ENCODE data around the gene GNPAT.

Gene GNPAT

DNA sequence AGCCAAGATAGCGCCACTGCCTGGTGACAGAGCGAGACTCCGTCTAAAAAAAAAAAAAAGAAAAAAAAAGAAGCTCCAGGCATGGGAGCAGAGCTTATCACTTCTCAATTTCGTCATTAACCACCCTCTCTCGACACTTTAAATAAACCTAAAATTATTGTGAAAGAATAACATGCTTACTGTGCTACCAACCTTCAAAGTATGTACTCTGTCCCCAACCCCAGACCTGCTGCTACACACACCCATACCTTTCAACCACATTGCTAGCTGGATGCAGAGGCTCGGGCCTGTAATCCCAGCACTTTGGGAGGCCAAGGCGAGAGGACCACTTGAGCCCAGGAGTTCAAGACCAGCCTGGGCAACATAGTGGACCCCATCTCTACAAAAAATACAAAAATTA, 38.7 kb downstream of the GNPAT start:
- H3K36me3 ChIP-seq (ENCODE audit: low read length): peaks cover 8% of the 10 kb centered on the region; the same call in 1 of the 2 replicates
- TF ChIP-seq EZH2phosphoT487 (conservative IDR thresholded peaks at IDR 0.05; ENCODE audit: low read length): no peak
- TF ChIP-seq, protein P1, sequence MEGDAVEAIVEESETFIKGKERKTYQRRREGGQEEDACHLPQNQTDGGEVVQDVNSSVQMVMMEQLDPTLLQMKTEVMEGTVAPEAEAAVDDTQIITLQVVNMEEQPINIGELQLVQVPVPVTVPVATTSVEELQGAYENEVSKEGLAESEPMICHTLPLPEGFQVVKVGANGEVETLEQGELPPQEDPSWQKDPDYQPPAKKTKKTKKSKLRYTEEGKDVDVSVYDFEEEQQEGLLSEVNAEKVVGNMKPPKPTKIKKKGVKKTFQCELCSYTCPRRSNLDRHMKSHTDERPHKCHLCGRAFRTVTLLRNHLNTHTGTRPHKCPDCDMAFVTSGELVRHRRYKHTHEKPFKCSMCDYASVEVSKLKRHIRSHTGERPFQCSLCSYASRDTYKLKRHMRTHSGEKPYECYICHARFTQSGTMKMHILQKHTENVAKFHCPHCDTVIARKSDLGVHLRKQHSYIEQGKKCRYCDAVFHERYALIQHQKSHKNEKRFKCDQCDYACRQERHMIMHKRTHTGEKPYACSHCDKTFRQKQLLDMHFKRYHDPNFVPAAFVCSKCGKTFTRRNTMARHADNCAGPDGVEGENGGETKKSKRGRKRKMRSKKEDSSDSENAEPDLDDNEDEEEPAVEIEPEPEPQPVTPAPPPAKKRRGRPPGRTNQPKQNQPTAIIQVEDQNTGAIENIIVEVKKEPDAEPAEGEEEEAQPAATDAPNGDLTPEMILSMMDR (IDR thresholded peaks at IDR 0.05; ENCODE audit: insufficient read depth, low read length, poor library complexity, severe bottlenecking): no peak
- no peaks in the 10 kb centered on the region for H3K27me3 ChIP-seq (ENCODE audit: low read length)
- no peaks in the 10 kb centered on the region for H3F3A ChIP-seq (ENCODE audit: insufficient read depth)
- H4K20me1 ChIP-seq (ENCODE audit: low read depth, low read length): no peaks in the 10 kb centered on the region
- H3K9me2 ChIP-seq (replicated peaks; ENCODE audit: insufficient read depth, low read length): no peaks in the 10 kb centered on the region
- H3K9ac ChIP-seq (ENCODE audit: low read length): no peak overlapping the region
- H3K27ac ChIP-seq (ENCODE audit: low read depth, low read length): no peak overlapping the region
- no peak overlapping the region for H3K4me3 ChIP-seq (ENCODE audit: insufficient read depth, low read length, poor library complexity, severe bottlenecking)
- no peaks in the 10 kb centered on the region for H3K9me3 ChIP-seq (ENCODE audit: insufficient read depth, low read length)
- H3K4me2 ChIP-seq (ENCODE audit: low read depth, low read length, poor library complexity, severe bottlenecking): no peak overlapping the region
- no peaks in the 10 kb centered on the region for H3K79me2 ChIP-seq (ENCODE audit: insufficient read depth, low read length)
- no peak overlapping the region for H2AFZ ChIP-seq (ENCODE audit: low read depth, low read length, severe bottlenecking)

DNA sequence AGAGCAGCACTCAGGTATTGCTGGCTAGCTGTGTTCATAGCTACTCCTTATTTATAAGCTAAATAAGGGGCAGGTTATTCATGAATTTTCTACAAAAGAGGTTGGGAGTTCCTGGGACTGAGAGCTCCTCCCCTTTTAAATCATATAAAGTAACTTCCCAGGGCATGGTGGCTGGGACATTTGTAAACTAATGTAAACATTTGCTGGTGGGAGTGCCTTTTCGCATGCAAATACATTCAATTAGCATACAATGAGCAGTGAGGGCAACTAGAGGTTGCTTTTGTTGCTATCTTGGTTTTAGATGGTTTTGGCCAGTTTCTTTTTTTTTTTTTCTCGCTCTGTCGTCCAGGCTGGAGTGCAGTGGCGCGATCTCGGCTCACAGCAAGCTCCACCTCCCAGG, 43.4 kb downstream of the GNPAT start:
- no peak overlapping the region for H3K9ac ChIP-seq (ENCODE audit: low read length)
- H3K9me2 ChIP-seq (replicated peaks; ENCODE audit: insufficient read depth, low read length): no peaks in the 10 kb centered on the region
- H3K79me2 ChIP-seq (ENCODE audit: insufficient read depth, low read length): no peaks in the 10 kb centered on the region
- H3K27me3 ChIP-seq (ENCODE audit: low read length): no peaks in the 10 kb centered on the region
- TF ChIP-seq EZH2phosphoT487 (conservative IDR thresholded peaks at IDR 0.05; ENCODE audit: low read length): no peak
- H3F3A ChIP-seq (ENCODE audit: insufficient read depth): no peaks in the 10 kb centered on the region
- H3K36me3 ChIP-seq (ENCODE audit: low read length): no peaks in the 10 kb centered on the region
- H3K4me2 ChIP-seq (ENCODE audit: low read depth, low read length, poor library complexity, severe bottlenecking): no peak overlapping the region
- H3K9me3 ChIP-seq (ENCODE audit: insufficient read depth, low read length): no peaks in the 10 kb centered on the region
- H2AFZ ChIP-seq (ENCODE audit: low read depth, low read length, severe bottlenecking): no peak overlapping the region
- no peak overlapping the region for H3K27ac ChIP-seq (ENCODE audit: low read depth, low read length)
- no peak overlapping the region for H3K4me3 ChIP-seq (ENCODE audit: insufficient read depth, low read length, poor library complexity, severe bottlenecking)
- no peaks in the 10 kb centered on the region for H4K20me1 ChIP-seq (ENCODE audit: low read depth, low read length)

DNA sequence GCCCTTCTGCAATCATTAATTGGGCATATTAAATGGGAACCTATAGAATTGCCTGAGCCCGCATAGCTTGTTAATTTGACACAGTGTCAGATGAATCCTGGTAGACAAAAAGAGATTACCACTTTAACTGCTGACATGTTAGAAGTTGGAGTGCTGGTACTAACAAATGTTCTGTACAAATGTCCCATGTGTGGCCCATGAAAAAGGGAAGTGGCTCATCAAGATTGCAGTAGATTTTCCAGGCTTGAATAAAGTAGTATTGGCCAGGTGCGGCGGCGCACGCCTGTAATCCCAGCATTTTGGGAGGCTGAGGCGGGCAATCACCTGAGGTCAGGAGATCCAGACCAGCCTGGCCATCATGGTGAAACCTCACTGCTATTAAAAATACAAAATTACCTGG, 45.6 kb downstream of the GNPAT start:
- no peak overlapping the region for H3K27ac ChIP-seq (ENCODE audit: low read depth, low read length)
- H4K20me1 ChIP-seq (ENCODE audit: low read depth, low read length): no peaks in the 10 kb centered on the region
- H3K9ac ChIP-seq (ENCODE audit: low read length): no peak overlapping the region
- no peaks in the 10 kb centered on the region for H3F3A ChIP-seq (ENCODE audit: insufficient read depth)
- H3K4me3 ChIP-seq (ENCODE audit: insufficient read depth, low read length, poor library complexity, severe bottlenecking): no peak overlapping the region
- H2AFZ ChIP-seq (ENCODE audit: low read depth, low read length, severe bottlenecking): no peak overlapping the region
- H3K4me2 ChIP-seq (ENCODE audit: low read depth, low read length, poor library complexity, severe bottlenecking): no peak overlapping the region
- no peaks in the 10 kb centered on the region for H3K9me3 ChIP-seq (ENCODE audit: insufficient read depth, low read length)
- no peaks in the 10 kb centered on the region for H3K9me2 ChIP-seq (replicated peaks; ENCODE audit: insufficient read depth, low read length)
- no peaks in the 10 kb centered on the region for H3K79me2 ChIP-seq (ENCODE audit: insufficient read depth, low read length)
- no peak for TF ChIP-seq EZH2phosphoT487 (conservative IDR thresholded peaks at IDR 0.05; ENCODE audit: low read length)
- TF ChIP-seq, protein P1 (IDR thresholded peaks at IDR 0.05; ENCODE audit: insufficient read depth, low read length, poor library complexity, severe bottlenecking): no peak
- no peaks in the 10 kb centered on the region for H3K36me3 ChIP-seq (ENCODE audit: low read length)
- H3K27me3 ChIP-seq (ENCODE audit: low read length): no peaks in the 10 kb centered on the region

DNA sequence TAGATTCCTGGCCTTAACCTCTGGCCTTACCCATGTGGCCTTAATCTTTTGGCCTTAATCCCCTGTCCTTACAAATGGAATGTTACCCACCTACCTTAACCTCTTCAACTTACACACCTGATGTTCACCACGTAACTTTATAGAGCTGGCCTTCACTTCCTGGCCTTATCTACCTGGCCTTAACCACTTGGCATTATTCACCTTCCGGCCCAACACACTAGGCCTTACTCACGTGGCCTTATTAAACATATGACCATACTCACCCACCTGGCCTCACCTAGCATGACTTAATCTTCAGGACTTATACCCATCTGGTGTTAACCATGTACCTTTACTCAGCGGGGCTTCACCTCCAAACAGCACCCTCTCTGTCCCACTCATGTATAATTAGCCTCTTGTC, 54.9 kb downstream of the GNPAT start:
- H2AFZ ChIP-seq (ENCODE audit: low read depth, low read length, severe bottlenecking): no peak overlapping the region
- no peaks in the 10 kb centered on the region for H3K9me3 ChIP-seq (ENCODE audit: insufficient read depth, low read length)
- H3K27ac ChIP-seq (ENCODE audit: low read depth, low read length): no peak overlapping the region
- H3F3A ChIP-seq (ENCODE audit: insufficient read depth): no peaks in the 10 kb centered on the region
- no peak overlapping the region for H3K4me2 ChIP-seq (ENCODE audit: low read depth, low read length, poor library complexity, severe bottlenecking)
- no peak overlapping the region for H3K9ac ChIP-seq (ENCODE audit: low read length)
- H3K79me2 ChIP-seq (ENCODE audit: insufficient read depth, low read length): no peaks in the 10 kb centered on the region
- no peak overlapping the region for H3K4me3 ChIP-seq (ENCODE audit: insufficient read depth, low read length, poor library complexity, severe bottlenecking)
- no peaks in the 10 kb centered on the region for H3K9me2 ChIP-seq (replicated peaks; ENCODE audit: insufficient read depth, low read length)
- no peaks in the 10 kb centered on the region for H4K20me1 ChIP-seq (ENCODE audit: low read depth, low read length)
- H3K36me3 ChIP-seq (ENCODE audit: low read length): no peaks in the 10 kb centered on the region
- H3K27me3 ChIP-seq (ENCODE audit: low read length): no peaks in the 10 kb centered on the region
- no peak for TF ChIP-seq EZH2phosphoT487 (conservative IDR thresholded peaks at IDR 0.05; ENCODE audit: low read length)
- TF ChIP-seq, protein P1 (IDR thresholded peaks at IDR 0.05; ENCODE audit: insufficient read depth, low read length, poor library complexity, severe bottlenecking): no peak
